IMR-90 (cell line): ENCODE results near the gene ZNF565. TPM values are rescaled to one million over a fixed set of nuclear protein-coding genes. Genes with fewer than 3 reads are reported as not detected.

Experiments used
- ATAC-seq: fragments of 200-7000 bp; cut with Tn5 transposase; 2 replicates; pipeline ENCODE4 v1.9.1; 2020; ENCODE audit warnings: low read depth, mild to moderate bottlenecking, moderate library complexity
- BruUV-seq: library from RNA; stranded (reverse); fragments of 400-500 nt; replicated peaks from 2 replicates; lab custom pipeline; 2021; lab: Mats Ljungman, UMichigan
- CTCF ChIA-PET: fragments of 300-600 bp; formaldehyde crosslinking; extraction: SDS; loops from one replicate; lab custom pipeline; 2021; ENCODE audit warnings: antibody characterized with exemption; lab: Yijun Ruan, JAX
- POLR2A ChIA-PET: fragments of 300-600 bp; sonication (Branson Sonifier 250); formaldehyde crosslinking; loops from one replicate; lab custom pipeline; 2022; ENCODE audit warnings: antibody characterized with exemption; ENCODE audit not compliant: unreplicated experiment; lab: Charles Lee
- DNase-seq: peaks from one replicate; pipeline ENCODE4 v3.0.0; 2013
- H2AFZ ChIP-seq: replicated peaks from 2 replicates; pipeline ENCODE3; 2013; ENCODE audit warnings: low read length, mild to moderate bottlenecking; ENCODE audit not compliant: poor library complexity
- H2AK5ac ChIP-seq: 2 replicates; pipeline ENCODE4 v1.6.1; 2013; ENCODE audit warnings: low read depth, low read length, inconsistent platforms
- H2AK9ac ChIP-seq: replicated peaks from 2 replicates; pipeline ENCODE3; 2013; ENCODE audit warnings: mild to moderate bottlenecking, low read depth, low read length, moderate library complexity; ENCODE audit not compliant: poor library complexity
- H2BK120ac ChIP-seq: 2 replicates; pipeline ENCODE4 v1.6.1; 2013; ENCODE audit warnings: low read depth, low read length, inconsistent platforms
- H2BK15ac ChIP-seq: 3 replicates; pipeline ENCODE4 v1.6.1; 2013; ENCODE audit warnings: low read depth, low read length, inconsistent platforms
- H2BK20ac ChIP-seq: 2 replicates; pipeline ENCODE4 v1.6.1; 2013; ENCODE audit warnings: low read depth, mild to moderate bottlenecking, inconsistent platforms, low read length, moderate library complexity
- H2BK5ac ChIP-seq: 2 replicates; pipeline ENCODE4 v1.6.1; 2013; ENCODE audit warnings: mild to moderate bottlenecking, low read depth, low read length, inconsistent platforms; ENCODE audit not compliant: poor library complexity, severe bottlenecking
- H3K14ac ChIP-seq: replicated peaks from 2 replicates; pipeline ENCODE4 v1.6.1; 2013; ENCODE audit warnings: low read depth, low read length, inconsistent platforms
- H3K18ac ChIP-seq: 2 replicates; pipeline ENCODE4 v1.6.1; 2013; ENCODE audit warnings: low read depth, low read length, control low read depth
- H3K23ac ChIP-seq: 2 replicates; pipeline ENCODE4 v1.6.1; 2013; ENCODE audit warnings: low read depth, low read length, inconsistent platforms
- H3K27ac ChIP-seq: 2 replicates; pipeline ENCODE4 v1.5.1; 2013; ENCODE audit warnings: mild to moderate bottlenecking, control low read depth, low read length; ENCODE audit not compliant: insufficient read depth
- H3K27me3 ChIP-seq: 2 replicates; pipeline ENCODE4 v1.6.1; 2013; ENCODE audit warnings: low read length; ENCODE audit not compliant: control insufficient read depth, insufficient read depth
- H3K36me3 ChIP-seq: 2 replicates; pipeline ENCODE4 v1.6.1; 2013; ENCODE audit warnings: low read length, mixed read lengths; ENCODE audit not compliant: control insufficient read depth, insufficient read depth
- H3K4ac ChIP-seq: 2 replicates; pipeline ENCODE4 v1.6.1; 2013; ENCODE audit warnings: low read depth, low read length, inconsistent platforms
- H3K4me1 ChIP-seq: 2 replicates; pipeline ENCODE4 v1.6.1; 2013; ENCODE audit warnings: low read length, mixed read lengths; ENCODE audit not compliant: control insufficient read depth, insufficient read depth
- H3K4me2 ChIP-seq: 2 replicates; pipeline ENCODE4 v1.6.1; 2013; ENCODE audit warnings: low read depth, mild to moderate bottlenecking, control low read depth, low read length, moderate library complexity
- H3K4me3 ChIP-seq: 2 replicates; pipeline ENCODE4 v1.5.1; 2013; ENCODE audit warnings: low read depth, mild to moderate bottlenecking, control low read depth, low read length, moderate library complexity; ENCODE audit not compliant: insufficient read depth
- H3K56ac ChIP-seq: 2 replicates; pipeline ENCODE4 v1.6.1; 2013; ENCODE audit warnings: low read length, inconsistent platforms; ENCODE audit not compliant: insufficient read depth; ENCODE audit errors: extremely low read depth
- H3K79me1 ChIP-seq, 2 experiments: 2 replicates each; pipeline ENCODE4 v1.6.1; 2013; ENCODE audit warnings: low read length in 2 of 2, inconsistent platforms in 1 of 2, low read depth in 1 of 2
- H3K9ac ChIP-seq: 2 replicates; pipeline ENCODE4 v1.6.1; 2013; ENCODE audit warnings: low read depth, low read length, control low read depth
- H3K9me1 ChIP-seq: 2 replicates; pipeline ENCODE4 v1.6.1; 2013; ENCODE audit warnings: low read length, inconsistent platforms; ENCODE audit not compliant: insufficient read depth
- H3K9me3 ChIP-seq: 2 replicates; pipeline ENCODE4 v1.6.1; 2013; ENCODE audit warnings: low read length; ENCODE audit not compliant: control insufficient read depth, insufficient read depth
- H4K20me1 ChIP-seq: 2 replicates; pipeline ENCODE4 v1.6.1; 2013; ENCODE audit warnings: low read length, inconsistent platforms; ENCODE audit not compliant: insufficient read depth
- H4K5ac ChIP-seq: 2 replicates; pipeline ENCODE4 v1.6.1; 2013; ENCODE audit warnings: mild to moderate bottlenecking, low read depth, low read length, control low read depth
- H4K8ac ChIP-seq, 2 experiments: 2 replicates each; pipeline ENCODE4 v1.6.1; 2013; ENCODE audit warnings: low read depth in 2 of 2, low read length in 2 of 2, control low read depth in 1 of 2, inconsistent platforms in 1 of 2
- H4K91ac ChIP-seq: 2 replicates; pipeline ENCODE4 v1.6.1; 2013; ENCODE audit warnings: low read depth, low read length, inconsistent platforms; ENCODE audit not compliant: insufficient read depth
- BHLHE40 ChIP-seq: fragments of 150-350 bp; IDR thresholded peaks from 2 replicates; pipeline ENCODE4 v1.6.1; 2016; ENCODE audit warnings: mild to moderate bottlenecking, low read depth, low read length
- CEBPB ChIP-seq: IDR thresholded peaks from 2 replicates; pipeline ENCODE4 v1.6.1; 2012; ENCODE audit warnings: low read depth, low read length, improper control_type of control experiment
- CHD1 ChIP-seq: IDR thresholded peaks from 2 replicates; pipeline ENCODE4 v1.6.1; 2012; ENCODE audit warnings: low read depth, low read length, improper control_type of control experiment
- FOS ChIP-seq: fragments of 150-350 bp; IDR thresholded peaks from 2 replicates; pipeline ENCODE4 v1.6.1; 2016; ENCODE audit warnings: low read depth, low read length
- MAFK ChIP-seq: IDR thresholded peaks from 2 replicates; pipeline ENCODE4 v1.6.1; 2012; ENCODE audit warnings: low read depth, low read length, improper control_type of control experiment
- MAZ ChIP-seq: IDR thresholded peaks from 2 replicates; pipeline ENCODE4 v1.6.1; 2012; ENCODE audit warnings: low read depth, mild to moderate bottlenecking, low read length, improper control_type of control experiment, moderate library complexity, borderline replicate concordance
- MXI1 ChIP-seq: IDR thresholded peaks from 2 replicates; pipeline ENCODE4 v1.6.1; 2012; ENCODE audit warnings: low read depth, mild to moderate bottlenecking, low read length, moderate library complexity, borderline replicate concordance
- NFE2L2 ChIP-seq: fragments of 150-350 bp; IDR thresholded peaks from 2 replicates; pipeline ENCODE4 v1.6.1; 2016; ENCODE audit warnings: low read depth, mild to moderate bottlenecking, low read length
- POLR2A ChIP-seq: IDR thresholded peaks from 2 replicates; pipeline ENCODE4 v1.6.1; 2012; ENCODE audit warnings: mild to moderate bottlenecking, low read depth, low read length
- RAD21 ChIP-seq: IDR thresholded peaks from 2 replicates; pipeline ENCODE4 v1.6.1; 2012; ENCODE audit warnings: low read length, improper control_type of control experiment
- RCOR1 ChIP-seq: IDR thresholded peaks from 2 replicates; pipeline ENCODE4 v1.6.1; 2012; ENCODE audit warnings: mild to moderate bottlenecking, low read length, improper control_type of control experiment; ENCODE audit not compliant: insufficient replicate concordance
- RFX5 ChIP-seq: IDR thresholded peaks from 2 replicates; pipeline ENCODE4 v1.8.0; 2012; ENCODE audit warnings: low read depth, mild to moderate bottlenecking, low read length, moderate library complexity
- SMC3 ChIP-seq: fragments of 150-350 bp; IDR thresholded peaks from 2 replicates; pipeline ENCODE4 v1.6.1; 2016; ENCODE audit warnings: low read depth, mild to moderate bottlenecking, antibody characterized with exemption, low read length, moderate library complexity
- USF2 ChIP-seq: fragments of 150-350 bp; IDR thresholded peaks from 2 replicates; pipeline ENCODE4 v1.6.1; 2017; ENCODE audit warnings: mild to moderate bottlenecking, antibody characterized with exemption, low read length, low read depth
- WGBS, 2 experiments: methylation state at CpG; one replicate each; pipeline versions ENCODE4 v1.1.5 to v1.1.7; 2013; ENCODE audit warnings: missing lambda C conversion rate in 2 of 2; ENCODE audit not compliant: insufficient read length in 1 of 2; ENCODE audit errors: extremely low coverage in 2 of 2; 5-methylcytosine and 5-hydroxymethylcytosine counted together
- dilution Hi-C: fragments of 300-500 bp; cut with HindIII; formaldehyde crosslinking; loops from one replicate; pipeline ENCODE4 v1.14.3; 2018; ENCODE audit warnings: low sequenced_read_pairs; ENCODE audit not compliant: unreplicated experiment
- in situ Hi-C: fragments of 300-500 bp; cut with MboI; formaldehyde crosslinking; loops from 3 replicates; pipeline ENCODE4 v1.14.3; 2019; ENCODE audit warnings: low sequenced_read_pairs, inconsistent platforms, mixed read lengths
- intact Hi-C: fragments of 100-400 bp; cut with micrococcal nuclease; formaldehyde crosslinking; loops from 2 replicates; pipeline ENCODE4 v1.10.0; 2022
- polyA plus RNA-seq, 3 experiments: library from polyadenylated mRNA; depleted of rRNA; stranded (reverse); fragments of >200 nt; gene quantifications; 2 replicates each; pipeline ENCODE4 v1.2.3, GENCODE V29; 2012; ENCODE audit warnings: low replicate concordance in 1 of 3
- total RNA-seq: library from RNA; depleted of rRNA; stranded (reverse); fragments of >200 nt; gene quantifications from 2 replicates; pipeline ENCODE4 v1.2.3, GENCODE V29; 2012
- TF ChIP-seq, protein P1 (sequence below): conservative IDR thresholded peaks from 2 replicates; pipeline ENCODE4 v1.5.1; 2012; ENCODE audit warnings: mild to moderate bottlenecking, low read depth, low read length, improper control_type of control experiment
- TF ChIP-seq, protein P2 (sequence below): fragments of 150-350 bp; IDR thresholded peaks from 2 replicates; pipeline ENCODE4 v1.6.1; 2016; ENCODE audit warnings: low read depth, mild to moderate bottlenecking, low read length, moderate library complexity, borderline replicate concordance

The ZNF565 gene
- total and polyA plus RNA-seq, 2 of the 4 experiments (the other 2 are of a cell fraction): 2.3 to 7.5 TPM

DNA sequence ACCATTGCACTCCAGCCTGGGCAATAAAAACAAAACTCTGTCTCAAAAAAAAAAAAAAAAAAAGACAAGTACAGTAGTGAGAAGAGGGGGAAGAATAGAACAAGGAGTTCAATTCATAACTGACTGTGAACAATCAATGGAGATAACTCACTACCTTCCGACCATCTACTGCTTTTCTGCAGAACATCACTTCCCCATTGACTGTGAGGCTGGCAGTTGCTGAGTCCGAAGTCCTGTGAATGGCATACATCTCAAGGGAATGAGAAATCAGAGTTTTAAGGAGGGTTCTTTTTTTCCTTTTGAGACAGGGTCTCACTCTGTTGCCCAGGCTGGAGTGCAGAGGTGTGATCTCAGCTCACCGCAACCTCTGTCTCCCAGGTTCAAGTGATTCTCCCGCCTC is 11.2 kb downstream of the ZNF565 start:
- 83% methylated on average over 1 of the region's 4 CpGs; no CpG with 5 or more reads in 1 of the 2 experiments for WGBS, 2 experiments

More for the DNA sequence above, 11.2 kb downstream of the ZNF565 start:
- Histone ChIP-seq H3K4ac (no peak overlapping the region), H4K8ac (no peak overlapping the region), H2AK5ac (no peak overlapping the region), H2BK120ac (no peak overlapping the region), H3K23ac (no peak overlapping the region), H4K20me1 (no peaks in the 10 kb centered on the region), H3K18ac (no peak overlapping the region), H2BK5ac (no peak overlapping the region), H2AK9ac (no peak overlapping the region), H3K27me3 (no peaks in the 10 kb centered on the region), H3K9me3 (no peaks in the 10 kb centered on the region), H2BK15ac (no peak overlapping the region), H3K9ac (no peak overlapping the region), H3K56ac (no peak overlapping the region), H3K4me2 (no peak overlapping the region), H4K91ac (no peak overlapping the region), H3K36me3 (peaks cover 7% of the 10 kb centered on the region), H3K79me1 (peaks cover 9 to 18% of the 10 kb centered on the region in 2 experiments; a peak in 3 of 4 replicates), H3K27ac (no peak overlapping the region), H3K4me1 (no peaks in the 10 kb centered on the region), H4K5ac (no peak overlapping the region), H3K4me3 (no peak overlapping the region), H3K14ac (no peak overlapping the region), H2BK20ac (no peak overlapping the region), H3K9me1 (no peaks in the 10 kb centered on the region), H2AFZ (no peak overlapping the region)
- ATAC-seq (no peak), DNase-seq (no peak)
- TF ChIP-seq RCOR1 (no peak), NFE2L2 (no peak), RFX5 (no peak), RAD21 (no peak), SMC3 (no peak), MXI1 (no peak), MAFK (no peak), POLR2A (no peak), CEBPB (no peak), MAZ (no peak), USF2 (no peak), FOS (no peak), BHLHE40 (no peak), CHD1 (no peak)
- TF ChIP-seq, protein P1, sequence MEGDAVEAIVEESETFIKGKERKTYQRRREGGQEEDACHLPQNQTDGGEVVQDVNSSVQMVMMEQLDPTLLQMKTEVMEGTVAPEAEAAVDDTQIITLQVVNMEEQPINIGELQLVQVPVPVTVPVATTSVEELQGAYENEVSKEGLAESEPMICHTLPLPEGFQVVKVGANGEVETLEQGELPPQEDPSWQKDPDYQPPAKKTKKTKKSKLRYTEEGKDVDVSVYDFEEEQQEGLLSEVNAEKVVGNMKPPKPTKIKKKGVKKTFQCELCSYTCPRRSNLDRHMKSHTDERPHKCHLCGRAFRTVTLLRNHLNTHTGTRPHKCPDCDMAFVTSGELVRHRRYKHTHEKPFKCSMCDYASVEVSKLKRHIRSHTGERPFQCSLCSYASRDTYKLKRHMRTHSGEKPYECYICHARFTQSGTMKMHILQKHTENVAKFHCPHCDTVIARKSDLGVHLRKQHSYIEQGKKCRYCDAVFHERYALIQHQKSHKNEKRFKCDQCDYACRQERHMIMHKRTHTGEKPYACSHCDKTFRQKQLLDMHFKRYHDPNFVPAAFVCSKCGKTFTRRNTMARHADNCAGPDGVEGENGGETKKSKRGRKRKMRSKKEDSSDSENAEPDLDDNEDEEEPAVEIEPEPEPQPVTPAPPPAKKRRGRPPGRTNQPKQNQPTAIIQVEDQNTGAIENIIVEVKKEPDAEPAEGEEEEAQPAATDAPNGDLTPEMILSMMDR: no peak
- TF ChIP-seq, protein P2, sequence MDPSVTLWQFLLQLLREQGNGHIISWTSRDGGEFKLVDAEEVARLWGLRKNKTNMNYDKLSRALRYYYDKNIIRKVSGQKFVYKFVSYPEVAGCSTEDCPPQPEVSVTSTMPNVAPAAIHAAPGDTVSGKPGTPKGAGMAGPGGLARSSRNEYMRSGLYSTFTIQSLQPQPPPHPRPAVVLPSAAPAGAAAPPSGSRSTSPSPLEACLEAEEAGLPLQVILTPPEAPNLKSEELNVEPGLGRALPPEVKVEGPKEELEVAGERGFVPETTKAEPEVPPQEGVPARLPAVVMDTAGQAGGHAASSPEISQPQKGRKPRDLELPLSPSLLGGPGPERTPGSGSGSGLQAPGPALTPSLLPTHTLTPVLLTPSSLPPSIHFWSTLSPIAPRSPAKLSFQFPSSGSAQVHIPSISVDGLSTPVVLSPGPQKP: no peak
- intact Hi-C loops (no loop called here), in situ Hi-C loops (loop anchor here (25.0 kb wide), 1 partner anchor 1009 kb away; the partner anchor contains the start of genes ZNF383 and ZNF585B), dilution Hi-C loops (no loop called here)
- no TSS peak for BruUV-seq
- ChIA-PET CTCF (no interaction called here), POLR2A (no interaction called here)
